ENCODE data around the gene TGFBR3L. TPM values are rescaled to one million over a fixed set of nuclear protein-coding genes. Genes with fewer than 3 reads are reported as not detected.

Gene TGFBR3L
- total and polyA plus RNA-seq, 2 of the 13 experiments (the other 11 are each of a cell fraction or from before 2014, with no cell fraction given) = 0.20 to 1.0 TPM

DNA sequence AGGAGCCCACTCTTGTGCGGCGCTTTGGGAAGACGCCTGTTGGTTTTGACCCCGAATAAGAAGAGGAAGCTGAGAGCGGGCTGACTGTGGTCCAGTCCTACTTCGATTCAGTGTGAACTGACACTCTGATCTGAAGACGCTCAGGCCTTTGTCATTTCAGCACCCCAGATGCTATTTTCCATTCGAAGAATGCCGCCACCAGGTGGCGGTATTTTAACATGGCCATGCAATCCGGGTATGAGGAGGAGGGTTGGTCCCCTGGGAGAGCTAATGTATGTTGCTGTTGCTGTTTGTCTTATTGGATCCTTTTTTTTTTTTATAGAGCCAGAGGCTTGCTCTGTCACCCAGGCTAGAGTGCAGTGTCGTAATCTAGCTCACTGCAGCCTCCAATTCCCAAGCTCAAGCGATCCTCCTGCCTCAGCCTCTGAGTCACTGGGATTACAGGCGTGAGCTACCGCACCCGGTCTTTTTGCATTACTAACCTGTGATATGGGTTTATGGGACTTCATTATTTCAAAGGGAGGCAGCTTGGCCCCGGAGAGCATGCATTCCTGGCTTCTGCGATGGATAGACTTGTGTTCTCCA, 29.6 kb downstream of the TGFBR3L start (continued):
- TF ChIP-seq, protein P1, sequence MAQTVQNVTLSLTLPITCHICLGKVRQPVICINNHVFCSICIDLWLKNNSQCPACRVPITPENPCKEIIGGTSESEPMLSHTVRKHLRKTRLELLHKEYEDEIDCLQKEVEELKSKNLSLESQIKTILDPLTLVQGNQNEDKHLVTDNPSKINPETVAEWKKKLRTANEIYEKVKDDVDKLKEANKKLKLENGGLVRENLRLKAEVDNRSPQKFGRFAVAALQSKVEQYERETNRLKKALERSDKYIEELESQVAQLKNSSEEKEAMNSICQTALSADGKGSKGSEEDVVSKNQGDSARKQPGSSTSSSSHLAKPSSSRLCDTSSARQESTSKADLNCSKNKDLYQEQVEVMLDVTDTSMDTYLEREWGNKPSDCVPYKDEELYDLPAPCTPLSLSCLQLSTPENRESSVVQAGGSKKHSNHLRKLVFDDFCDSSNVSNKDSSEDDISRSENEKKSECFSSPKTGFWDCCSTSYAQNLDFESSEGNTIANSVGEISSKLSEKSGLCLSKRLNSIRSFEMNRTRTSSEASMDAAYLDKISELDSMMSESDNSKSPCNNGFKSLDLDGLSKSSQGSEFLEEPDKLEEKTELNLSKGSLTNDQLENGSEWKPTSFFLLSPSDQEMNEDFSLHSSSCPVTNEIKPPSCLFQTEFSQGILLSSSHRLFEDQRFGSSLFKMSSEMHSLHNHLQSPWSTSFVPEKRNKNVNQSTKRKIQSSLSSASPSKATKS (CRISPR knock-in tag; IDR thresholded peaks at IDR 0.05) = 0 out of 2 replicates have a peak, but pooled peaks have one; percentile 25
- 0 out of 2 replicates have a peak, but pooled peaks have one; percentile 2 for TF ChIP-seq BORCS8-MEF2B (CRISPR knock-in tag; IDR thresholded peaks at IDR 0.05)
- TF ChIP-seq, protein P2, sequence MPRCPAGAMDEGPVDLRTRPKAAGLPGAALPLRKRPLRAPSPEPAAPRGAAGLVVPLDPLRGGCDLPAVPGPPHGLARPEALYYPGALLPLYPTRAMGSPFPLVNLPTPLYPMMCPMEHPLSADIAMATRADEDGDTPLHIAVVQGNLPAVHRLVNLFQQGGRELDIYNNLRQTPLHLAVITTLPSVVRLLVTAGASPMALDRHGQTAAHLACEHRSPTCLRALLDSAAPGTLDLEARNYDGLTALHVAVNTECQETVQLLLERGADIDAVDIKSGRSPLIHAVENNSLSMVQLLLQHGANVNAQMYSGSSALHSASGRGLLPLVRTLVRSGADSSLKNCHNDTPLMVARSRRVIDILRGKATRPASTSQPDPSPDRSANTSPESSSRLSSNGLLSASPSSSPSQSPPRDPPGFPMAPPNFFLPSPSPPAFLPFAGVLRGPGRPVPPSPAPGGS (CRISPR knock-in tag; IDR thresholded peaks at IDR 0.05) = no peak
- TF ChIP-seq, protein P3, sequence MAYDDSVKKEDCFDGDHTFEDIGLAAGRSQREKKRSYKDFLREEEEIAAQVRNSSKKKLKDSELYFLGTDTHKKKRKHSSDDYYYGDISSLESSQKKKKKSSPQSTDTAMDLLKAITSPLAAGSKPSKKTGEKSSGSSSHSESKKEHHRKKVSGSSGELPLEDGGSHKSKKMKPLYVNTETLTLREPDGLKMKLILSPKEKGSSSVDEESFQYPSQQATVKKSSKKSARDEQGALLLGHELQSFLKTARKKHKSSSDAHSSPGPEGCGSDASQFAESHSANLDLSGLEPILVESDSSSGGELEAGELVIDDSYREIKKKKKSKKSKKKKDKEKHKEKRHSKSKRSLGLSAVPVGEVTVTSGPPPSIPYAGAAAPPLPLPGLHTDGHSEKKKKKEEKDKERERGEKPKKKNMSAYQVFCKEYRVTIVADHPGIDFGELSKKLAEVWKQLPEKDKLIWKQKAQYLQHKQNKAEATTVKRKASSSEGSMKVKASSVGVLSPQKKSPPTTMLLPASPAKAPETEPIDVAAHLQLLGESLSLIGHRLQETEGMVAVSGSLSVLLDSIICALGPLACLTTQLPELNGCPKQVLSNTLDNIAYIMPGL (CRISPR knock-in tag; IDR thresholded peaks at IDR 0.05; ENCODE audit: borderline replicate concordance in 1 of 2, low read depth in 1 of 2) = peak in 1 of 2 experiments; percentile 43; a peak in 1 of 4 replicates
- 0 out of 2 replicates have a peak, but pooled peaks have one; percentile 33 for TF ChIP-seq STAT5B (CRISPR knock-in tag; IDR thresholded peaks at IDR 0.05)
- TF ChIP-seq ZNF605 (CRISPR knock-in tag; IDR thresholded peaks at IDR 0.05) = 0 out of 2 replicates have a peak, but pooled peaks have one; percentile 23
- 0 out of 2 replicates have a peak, but pooled peaks have one; percentile 16 for TF ChIP-seq ZSCAN9 (CRISPR knock-in tag; IDR thresholded peaks at IDR 0.05; ENCODE audit: borderline replicate concordance)
- 0 out of 2 replicates have a peak, but pooled peaks have one; percentile 0 for TF ChIP-seq ZNF160 (CRISPR knock-in tag; IDR thresholded peaks at IDR 0.05)
- TF ChIP-seq SOX6 (IDR thresholded peaks at IDR 0.05) = no peak
- peak; percentile 5; the same call in 1 of the 2 replicates for TF ChIP-seq SOX6 (CRISPR knock-in tag; IDR thresholded peaks at IDR 0.05)
- 0 out of 2 replicates have a peak, but pooled peaks have one; percentile 15 for TF ChIP-seq ATF7-NPFF (CRISPR knock-in tag; IDR thresholded peaks at IDR 0.05; ENCODE audit: low read depth)
- TF ChIP-seq, protein P4, sequence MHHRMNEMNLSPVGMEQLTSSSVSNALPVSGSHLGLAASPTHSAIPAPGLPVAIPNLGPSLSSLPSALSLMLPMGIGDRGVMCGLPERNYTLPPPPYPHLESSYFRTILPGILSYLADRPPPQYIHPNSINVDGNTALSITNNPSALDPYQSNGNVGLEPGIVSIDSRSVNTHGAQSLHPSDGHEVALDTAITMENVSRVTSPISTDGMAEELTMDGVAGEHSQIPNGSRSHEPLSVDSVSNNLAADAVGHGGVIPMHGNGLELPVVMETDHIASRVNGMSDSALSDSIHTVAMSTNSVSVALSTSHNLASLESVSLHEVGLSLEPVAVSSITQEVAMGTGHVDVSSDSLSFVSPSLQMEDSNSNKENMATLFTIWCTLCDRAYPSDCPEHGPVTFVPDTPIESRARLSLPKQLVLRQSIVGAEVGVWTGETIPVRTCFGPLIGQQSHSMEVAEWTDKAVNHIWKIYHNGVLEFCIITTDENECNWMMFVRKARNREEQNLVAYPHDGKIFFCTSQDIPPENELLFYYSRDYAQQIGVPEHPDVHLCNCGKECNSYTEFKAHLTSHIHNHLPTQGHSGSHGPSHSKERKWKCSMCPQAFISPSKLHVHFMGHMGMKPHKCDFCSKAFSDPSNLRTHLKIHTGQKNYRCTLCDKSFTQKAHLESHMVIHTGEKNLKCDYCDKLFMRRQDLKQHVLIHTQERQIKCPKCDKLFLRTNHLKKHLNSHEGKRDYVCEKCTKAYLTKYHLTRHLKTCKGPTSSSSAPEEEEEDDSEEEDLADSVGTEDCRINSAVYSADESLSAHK (CRISPR knock-in tag; IDR thresholded peaks at IDR 0.05; ENCODE audit: borderline replicate concordance) = 0 out of 2 replicates have a peak, but pooled peaks have one; percentile 63
- peak; percentile 53; the same call in 1 of the 2 replicates for TF ChIP-seq RAD21 (CRISPR knock-in tag; IDR thresholded peaks at IDR 0.05)
- no peak for TF ChIP-seq ATM (IDR thresholded peaks at IDR 0.05; ENCODE audit: borderline replicate concordance)
- 0 out of 2 replicates have a peak, but pooled peaks have one; percentile 10 for TF ChIP-seq ZNF816 (CRISPR knock-in tag; IDR thresholded peaks at IDR 0.05; ENCODE audit: borderline replicate concordance)
- no peak for TF ChIP-seq SUZ12 (IDR thresholded peaks at IDR 0.05; ENCODE audit: low read depth, low read length)
- TF ChIP-seq, protein P5, sequence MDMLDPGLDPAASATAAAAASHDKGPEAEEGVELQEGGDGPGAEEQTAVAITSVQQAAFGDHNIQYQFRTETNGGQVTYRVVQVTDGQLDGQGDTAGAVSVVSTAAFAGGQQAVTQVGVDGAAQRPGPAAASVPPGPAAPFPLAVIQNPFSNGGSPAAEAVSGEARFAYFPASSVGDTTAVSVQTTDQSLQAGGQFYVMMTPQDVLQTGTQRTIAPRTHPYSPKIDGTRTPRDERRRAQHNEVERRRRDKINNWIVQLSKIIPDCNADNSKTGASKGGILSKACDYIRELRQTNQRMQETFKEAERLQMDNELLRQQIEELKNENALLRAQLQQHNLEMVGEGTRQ (IDR thresholded peaks at IDR 0.05; ENCODE audit: low read depth, low read length) = no peak
- TF ChIP-seq, protein P5 (CRISPR knock-in tag; IDR thresholded peaks at IDR 0.05; ENCODE audit: borderline replicate concordance) = peak; percentile 4; the same call in 1 of the 2 replicates
- TF ChIP-seq STAG1 (CRISPR knock-in tag; IDR thresholded peaks at IDR 0.05) = peak; percentile 70

Measured in HepG2 (cell line).